HepG2 (cell line): ENCODE measurements around the gene MICOS13. TPM values are rescaled to one million over a fixed set of nuclear protein-coding genes. Genes with fewer than 3 reads are reported as not detected.

Experiments
- ATAC-seq: fragments of 200-7000 bp; cut with Tn5 transposase; 3 replicates; pipeline ENCODE4 v1.9.1; 2020; ENCODE audit warnings: mild to moderate bottlenecking, moderate library complexity
- BruUV-seq: library from RNA; stranded (reverse); fragments of 400-500 nt; replicated peaks from 2 replicates; lab custom pipeline; 2021; lab: Mats Ljungman, UMichigan
- CTCF ChIA-PET: fragments of 300-600 bp; formaldehyde crosslinking; extraction: SDS; loops from one replicate; lab custom pipeline; 2021; ENCODE audit warnings: low total read pairs, inconsistent platforms, low intra/inter-chr PET ratio; lab: Yijun Ruan, JAX
- POLR2A ChIA-PET: fragments of 350-600 bp; sonication (Branson Sonifier 250); formaldehyde crosslinking; loops from one replicate; lab custom pipeline; 2020; ENCODE audit warnings: antibody characterized with exemption, inconsistent platforms; lab: Yijun Ruan, JAX
- DNase-seq: peaks from one replicate; pipeline ENCODE4 v3.0.0-alpha.2; 2015; ENCODE audit warnings: low spot score
- FAIRE-seq: peaks from 3 replicates; lab custom pipeline; 2011; peaks lifted over from hg19 to GRCh38; lab: Jason Lieb, UNC
- H2AFZ ChIP-seq: one replicate; pipeline ENCODE4 v1.6.1; 2011; ENCODE audit warnings: low read length, inconsistent platforms
- H3K27ac ChIP-seq: fragments of 300-600 bp; 3 replicates; pipeline ENCODE4 v1.8.0; 2011; ENCODE audit warnings: mixed run types, mild to moderate bottlenecking, mixed read lengths, low read length, inconsistent platforms; ENCODE audit not compliant: insufficient read depth; ENCODE audit errors: extremely low read length
- H3K27me3 ChIP-seq, 2 experiments: fragments of 200-600 bp in 1 of 2; 2 replicates in 1 of 2; 3 replicates in 1 of 2; pipeline versions ENCODE4 v1.6.0 to v1.8.0; 2011; ENCODE audit warnings: low read length in 2 of 2, mild to moderate bottlenecking in 2 of 2, moderate library complexity in 2 of 2, inconsistent platforms in 1 of 2; ENCODE audit not compliant: insufficient read depth in 2 of 2, control insufficient read depth in 1 of 2
- H3K36me3 ChIP-seq, 2 experiments: fragments of 200-600 bp in 1 of 2; replicated peaks in 1 of 2; 2 replicates in 1 of 2; 3 replicates in 1 of 2; pipeline versions ENCODE4 v1.5.1 to v1.8.0; 2011; ENCODE audit warnings: low read length in 2 of 2, inconsistent platforms in 1 of 2; ENCODE audit not compliant: insufficient read depth in 2 of 2, control insufficient read depth in 1 of 2
- H3K4me1 ChIP-seq: 2 replicates; pipeline ENCODE4 v1.5.1; 2012; ENCODE audit warnings: low read length, inconsistent platforms; ENCODE audit not compliant: insufficient read depth
- H3K4me2 ChIP-seq: 2 replicates; pipeline ENCODE4 v1.6.0; 2011; ENCODE audit warnings: low read depth, low read length, inconsistent platforms
- H3K4me3 ChIP-seq, 3 experiments: fragments of 200-600 bp in 1 of 3; sonication (generic), shearing (Covaris generic) in 1 of 3; replicated peaks in 1 of 3; 2 replicates each; pipeline ENCODE4 v1.5.1; 2011 to 2016; ENCODE audit warnings: low read length in 3 of 3, inconsistent platforms in 2 of 3, low read depth in 2 of 3, mild to moderate bottlenecking in 2 of 3, control low read depth in 1 of 3, mixed read lengths in 1 of 3; ENCODE audit not compliant: insufficient read depth in 1 of 3
- H3K79me2 ChIP-seq: one replicate; pipeline ENCODE4 v1.6.1; 2011; ENCODE audit warnings: low read length, inconsistent platforms; ENCODE audit not compliant: insufficient read depth
- H3K9ac ChIP-seq: 2 replicates; pipeline ENCODE4 v1.6.0; 2011; ENCODE audit warnings: mild to moderate bottlenecking, low read depth, low read length, inconsistent platforms; ENCODE audit not compliant: insufficient read depth
- H3K9me3 ChIP-seq: 2 replicates; pipeline ENCODE4 v1.5.1; 2012; ENCODE audit warnings: mild to moderate bottlenecking, low read length
- H4K20me1 ChIP-seq: 2 replicates; pipeline ENCODE4 v1.6.0; 2011; ENCODE audit warnings: inconsistent platforms, mild to moderate bottlenecking, low read length, moderate library complexity; ENCODE audit not compliant: insufficient read depth
- AGO2 ChIP-seq: fragments of 200-400 bp; formaldehyde crosslinking; optimal IDR thresholded peaks from 2 replicates; pipeline ENCODE3; 2017; ENCODE audit warnings: mild to moderate bottlenecking, low read depth, low read length, moderate library complexity
- DNMT1 ChIP-seq: sonication (generic); formaldehyde crosslinking; IDR thresholded peaks from 2 replicates; pipeline ENCODE4 v1.5.1; 2020; ENCODE audit warnings: mild to moderate bottlenecking, missing genetic modification reagents
- EHMT2 ChIP-seq: fragments of 200-600 bp; sonication (generic); IDR thresholded peaks from 2 replicates; pipeline ENCODE4 v1.7.0; 2017; ENCODE audit warnings: antibody characterized with exemption, low read depth, low read length, borderline replicate concordance
- EP300 ChIP-seq, 3 experiments: sonication (generic) in 1 of 3; formaldehyde crosslinking in 1 of 3; IDR thresholded peaks; 2 replicates each; pipeline versions ENCODE4 v1.5.1 to v1.6.1; 2011 to 2020; ENCODE audit warnings: low read depth in 2 of 3, low read length in 2 of 3, borderline replicate concordance in 1 of 3, improper control_type of control experiment in 1 of 3, mild to moderate bottlenecking in 1 of 3, missing genetic modification reagents in 1 of 3, moderate library complexity in 1 of 3
- HNRNPL ChIP-seq: fragments of 200-400 bp; formaldehyde crosslinking; IDR thresholded peaks from 2 replicates; pipeline ENCODE4 v1.6.1; 2017; ENCODE audit warnings: mild to moderate bottlenecking, low read depth, low read length
- SAFB2 ChIP-seq: sonication (generic); formaldehyde crosslinking; IDR thresholded peaks from 2 replicates; pipeline ENCODE4 v1.5.1; 2020; ENCODE audit warnings: missing genetic modification reagents, low read depth, mild to moderate bottlenecking, borderline replicate concordance
- ZNF263 ChIP-seq: sonication (generic); formaldehyde crosslinking; IDR thresholded peaks from 2 replicates; pipeline ENCODE4 v1.4.0; 2020; ENCODE audit warnings: missing genetic modification reagents
- ZNF282 ChIP-seq: fragments of 450-650 bp; IDR thresholded peaks from 2 replicates; pipeline ENCODE4 v1.6.1; 2018; ENCODE audit not compliant: partially characterized antibody
- ZNF337 ChIP-seq: sonication (generic); formaldehyde crosslinking; IDR thresholded peaks from 2 replicates; pipeline ENCODE4 v1.5.1; 2020; ENCODE audit warnings: missing genetic modification reagents, low read depth, mild to moderate bottlenecking, borderline replicate concordance
- ZNF451 ChIP-seq: sonication (generic); formaldehyde crosslinking; IDR thresholded peaks from 2 replicates; pipeline ENCODE4 v1.5.0; 2020; ENCODE audit warnings: mild to moderate bottlenecking, missing genetic modification reagents
- ZNF547 ChIP-seq: sonication (generic); formaldehyde crosslinking; IDR thresholded peaks from 2 replicates; pipeline ENCODE4 v1.5.1; 2020; ENCODE audit warnings: mild to moderate bottlenecking, missing genetic modification reagents
- ZNF598 ChIP-seq: sonication (generic); formaldehyde crosslinking; IDR thresholded peaks from 2 replicates; pipeline ENCODE4 v1.5.1; 2020; ENCODE audit warnings: mild to moderate bottlenecking, missing genetic modification reagents, borderline replicate concordance
- ZNF607 ChIP-seq: sonication (generic); formaldehyde crosslinking; IDR thresholded peaks from 2 replicates; pipeline ENCODE4 v1.5.1; 2020; ENCODE audit warnings: missing genetic modification reagents, mild to moderate bottlenecking, borderline replicate concordance
- ZNF777 ChIP-seq: sonication (generic); formaldehyde crosslinking; IDR thresholded peaks from 2 replicates; pipeline ENCODE4 v1.4.0; 2020; ENCODE audit warnings: missing genetic modification reagents
- ZNF788 ChIP-seq: sonication (generic); formaldehyde crosslinking; IDR thresholded peaks from 2 replicates; pipeline ENCODE4 v1.5.0; 2020; ENCODE audit warnings: mild to moderate bottlenecking, missing genetic modification reagents, borderline replicate concordance
- WGBS: methylation state at CpG from one replicate; pipeline ENCODE4 v1.1.6; 2017; ENCODE audit warnings: low lambda C conversion rate; 5-methylcytosine and 5-hydroxymethylcytosine counted together
- in situ Hi-C: cut with HindIII; loops from 2 replicates; pipeline ENCODE4 v1.10.0; 2017; ENCODE audit warnings: low pct_unique_long_range_greater_than_20kb; ENCODE audit not compliant: extremely low pct_ligation_motif_present
- intact Hi-C: fragments of 100-400 bp; cut with micrococcal nuclease; formaldehyde crosslinking; loops from one replicate; pipeline ENCODE4 v1.10.0; 2022; ENCODE audit not compliant: unreplicated experiment
- polyA plus RNA-seq, 8 experiments: library from polyadenylated mRNA; depleted of rRNA in 3 of 8; stranded (reverse) in 7 of 8; unstranded in 1 of 8; fragments of >200 nt; fragmentation: Illumina TruSeq in 4 of 8; extraction: Trizol in 4 of 8; gene quantifications; 2 replicates each; pipeline versions ENCODE4 v1.2.1 to v1.2.3, GENCODE V29; 2011 to 2016; ENCODE audit warnings: low read depth in 4 of 8, missing spikeins in 1 of 8, mixed read lengths in 1 of 8; ENCODE audit not compliant: insufficient read depth in 1 of 8
- total RNA-seq, 5 experiments: library from RNA; depleted of rRNA; stranded (reverse); fragments of >200 nt; fragmentation: Illumina TruSeq; extraction: Trizol; gene quantifications; 2 replicates each; pipeline ENCODE4 v1.2.3, GENCODE V29; 2016; ENCODE audit warnings: low read depth in 1 of 5
- TF ChIP-seq, protein P1 (sequence below): sonication (generic); formaldehyde crosslinking; IDR thresholded peaks from 2 replicates; pipeline ENCODE4 v1.4.0; 2020; ENCODE audit warnings: mild to moderate bottlenecking, missing genetic modification reagents
- TF ChIP-seq, protein P2 (sequence below): sonication (generic); formaldehyde crosslinking; IDR thresholded peaks from 2 replicates; pipeline ENCODE4 v1.5.0; 2020; ENCODE audit warnings: mild to moderate bottlenecking, missing genetic modification reagents, moderate library complexity
- TF ChIP-seq, protein P3 (sequence below): IDR thresholded peaks from 2 replicates; pipeline ENCODE4 v1.6.1; 2016; ENCODE audit warnings: missing genetic modification reagents, missing compliant biosample characterization

Gene MICOS13
- total and polyA plus RNA-seq, 2 of the 13 experiments (the other 11 are each of a cell fraction or from before 2014, with no cell fraction given): 28.8 to 35.4 TPM

DNA sequence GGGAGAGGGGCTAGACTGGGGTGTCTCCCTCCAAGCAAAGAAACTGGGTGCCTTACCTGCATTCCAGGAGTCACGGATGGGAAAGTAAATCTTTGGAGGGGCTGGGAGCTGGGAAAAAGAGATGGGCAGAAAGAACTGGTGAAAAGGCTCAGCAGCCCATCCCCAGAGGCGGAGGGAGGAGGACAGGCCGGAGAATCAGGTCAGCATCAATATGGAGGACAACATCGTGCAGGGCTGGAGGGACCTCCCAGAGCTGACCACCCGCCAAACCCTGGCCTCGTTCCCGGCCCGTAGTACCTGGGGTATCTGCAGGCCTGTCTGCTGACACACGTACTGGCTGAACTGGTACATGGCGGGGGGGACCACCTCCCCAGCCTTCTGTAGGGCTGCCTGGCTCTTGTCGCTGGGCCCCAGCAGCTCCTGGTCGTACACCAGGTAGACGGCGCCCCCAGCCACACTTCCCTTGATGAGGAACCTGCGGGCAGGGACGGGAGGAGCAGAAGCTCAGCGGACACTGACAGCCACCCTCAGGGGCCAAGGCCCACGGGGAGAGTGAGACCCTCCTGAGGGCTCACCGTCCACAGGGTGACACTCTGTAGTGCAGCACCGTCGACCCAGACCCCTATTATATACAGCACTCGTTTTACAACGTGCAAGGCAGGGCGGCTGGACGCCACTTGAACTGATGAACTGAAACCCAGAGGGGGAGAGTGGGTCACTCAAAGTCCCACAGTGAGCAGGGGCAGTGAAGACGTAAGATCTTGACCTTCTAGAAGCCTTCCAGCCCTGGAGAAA, 830 bp downstream of the MICOS13 start:
- Histone ChIP-seq H3K36me3 (no peaks in the 10 kb centered on the region), H4K20me1 (no peaks in the 10 kb centered on the region), H3K27ac (peak overlapping the region; percentile 75), H2AFZ (no peak overlapping the region), H3K9ac (peak overlapping the region; percentile 86), H3K27me3 (no peaks in the 10 kb centered on the region; a peak in 1 of 5 replicates), H3K4me1 (peaks cover 25% of the 10 kb centered on the region), H3K4me2 (peak overlapping the region; percentile 92), H3K4me3 (peak overlapping the region; percentile 87 to 100 (median 92)), H3K79me2 (peaks cover 7% of the 10 kb centered on the region), H3K9me3 (no peaks in the 10 kb centered on the region)
- POLR2A ChIA-PET: interaction anchor here (0.9 to 1.1 kb wide), 3 partner anchors 10 to 18 kb away, joined by 3 to 6 read pairs (median 3); partner anchors contain the start of gene RPL36
- CTCF ChIA-PET: no interaction called here
- 38% methylated on average over 12 of the region's 26 CpGs for WGBS
- BruUV-seq: no TSS peak
- in situ Hi-C loops (no loop called here), intact Hi-C loops (no loop called here)
- DNase-seq: no peak
- peak; percentile 11 for ATAC-seq
- FAIRE-seq: no peak
- TF ChIP-seq, protein P1, sequence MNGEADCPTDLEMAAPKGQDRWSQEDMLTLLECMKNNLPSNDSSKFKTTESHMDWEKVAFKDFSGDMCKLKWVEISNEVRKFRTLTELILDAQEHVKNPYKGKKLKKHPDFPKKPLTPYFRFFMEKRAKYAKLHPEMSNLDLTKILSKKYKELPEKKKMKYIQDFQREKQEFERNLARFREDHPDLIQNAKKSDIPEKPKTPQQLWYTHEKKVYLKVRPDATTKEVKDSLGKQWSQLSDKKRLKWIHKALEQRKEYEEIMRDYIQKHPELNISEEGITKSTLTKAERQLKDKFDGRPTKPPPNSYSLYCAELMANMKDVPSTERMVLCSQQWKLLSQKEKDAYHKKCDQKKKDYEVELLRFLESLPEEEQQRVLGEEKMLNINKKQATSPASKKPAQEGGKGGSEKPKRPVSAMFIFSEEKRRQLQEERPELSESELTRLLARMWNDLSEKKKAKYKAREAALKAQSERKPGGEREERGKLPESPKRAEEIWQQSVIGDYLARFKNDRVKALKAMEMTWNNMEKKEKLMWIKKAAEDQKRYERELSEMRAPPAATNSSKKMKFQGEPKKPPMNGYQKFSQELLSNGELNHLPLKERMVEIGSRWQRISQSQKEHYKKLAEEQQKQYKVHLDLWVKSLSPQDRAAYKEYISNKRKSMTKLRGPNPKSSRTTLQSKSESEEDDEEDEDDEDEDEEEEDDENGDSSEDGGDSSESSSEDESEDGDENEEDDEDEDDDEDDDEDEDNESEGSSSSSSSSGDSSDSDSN (CRISPR knock-in tag): 0 out of 2 replicates have a peak, but pooled peaks have one; percentile 16
- TF ChIP-seq ZNF607 (CRISPR knock-in tag) (0 out of 2 replicates have a peak, but pooled peaks have one; percentile 12), EHMT2 (no peak), SAFB2 (CRISPR knock-in tag) (0 out of 2 replicates have a peak, but pooled peaks have one; percentile 41), DNMT1 (peak; percentile 19; the same call in 1 of the 2 replicates), ZNF788 (CRISPR knock-in tag) (no peak), EP300 (IDR thresholded peaks at IDR 0.05; ENCODE audit: low read depth in 2 of 2, low read length in 2 of 2) (no peak), EP300 (CRISPR knock-in tag; IDR thresholded peaks at IDR 0.05; ENCODE audit: borderline replicate concordance) (0 out of 2 replicates have a peak, but pooled peaks have one; percentile 7), ZNF547 (CRISPR knock-in tag) (0 out of 2 replicates have a peak, but pooled peaks have one; percentile 1), ZNF598 (CRISPR knock-in tag) (0 out of 2 replicates have a peak, but pooled peaks have one; percentile 43), ZNF263 (0 out of 2 replicates have a peak, but pooled peaks have one; percentile 29), ZNF451 (CRISPR knock-in tag) (0 out of 2 replicates have a peak, but pooled peaks have one; percentile 12), ZNF337 (CRISPR knock-in tag) (0 out of 2 replicates have a peak, but pooled peaks have one; percentile 37), ZNF777 (CRISPR knock-in tag) (peak; percentile 36; the same call in 1 of the 2 replicates), ZNF282 (no peak), HNRNPL (0 out of 2 replicates have a peak, but pooled peaks have one; percentile 9), AGO2 (peak; percentile 46)
- TF ChIP-seq, protein P2, sequence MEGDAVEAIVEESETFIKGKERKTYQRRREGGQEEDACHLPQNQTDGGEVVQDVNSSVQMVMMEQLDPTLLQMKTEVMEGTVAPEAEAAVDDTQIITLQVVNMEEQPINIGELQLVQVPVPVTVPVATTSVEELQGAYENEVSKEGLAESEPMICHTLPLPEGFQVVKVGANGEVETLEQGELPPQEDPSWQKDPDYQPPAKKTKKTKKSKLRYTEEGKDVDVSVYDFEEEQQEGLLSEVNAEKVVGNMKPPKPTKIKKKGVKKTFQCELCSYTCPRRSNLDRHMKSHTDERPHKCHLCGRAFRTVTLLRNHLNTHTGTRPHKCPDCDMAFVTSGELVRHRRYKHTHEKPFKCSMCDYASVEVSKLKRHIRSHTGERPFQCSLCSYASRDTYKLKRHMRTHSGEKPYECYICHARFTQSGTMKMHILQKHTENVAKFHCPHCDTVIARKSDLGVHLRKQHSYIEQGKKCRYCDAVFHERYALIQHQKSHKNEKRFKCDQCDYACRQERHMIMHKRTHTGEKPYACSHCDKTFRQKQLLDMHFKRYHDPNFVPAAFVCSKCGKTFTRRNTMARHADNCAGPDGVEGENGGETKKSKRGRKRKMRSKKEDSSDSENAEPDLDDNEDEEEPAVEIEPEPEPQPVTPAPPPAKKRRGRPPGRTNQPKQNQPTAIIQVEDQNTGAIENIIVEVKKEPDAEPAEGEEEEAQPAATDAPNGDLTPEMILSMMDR (CRISPR knock-in tag): peak; percentile 27; the same call in 1 of the 2 replicates
- TF ChIP-seq, protein P3, sequence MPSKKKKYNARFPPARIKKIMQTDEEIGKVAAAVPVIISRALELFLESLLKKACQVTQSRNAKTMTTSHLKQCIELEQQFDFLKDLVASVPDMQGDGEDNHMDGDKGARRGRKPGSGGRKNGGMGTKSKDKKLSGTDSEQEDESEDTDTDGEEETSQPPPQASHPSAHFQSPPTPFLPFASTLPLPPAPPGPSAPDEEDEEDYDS: no peak
